Hippocampal formation (tissue), 2 donors: ENCODE measurements around the gene EPS8L3.

ENCODE experiments used
- DNase-seq, 2 donors: peaks; one replicate each; lab custom pipeline; 2025; lab: John Stamatoyannopoulos, UW

The EPS8L3 gene

DNA sequence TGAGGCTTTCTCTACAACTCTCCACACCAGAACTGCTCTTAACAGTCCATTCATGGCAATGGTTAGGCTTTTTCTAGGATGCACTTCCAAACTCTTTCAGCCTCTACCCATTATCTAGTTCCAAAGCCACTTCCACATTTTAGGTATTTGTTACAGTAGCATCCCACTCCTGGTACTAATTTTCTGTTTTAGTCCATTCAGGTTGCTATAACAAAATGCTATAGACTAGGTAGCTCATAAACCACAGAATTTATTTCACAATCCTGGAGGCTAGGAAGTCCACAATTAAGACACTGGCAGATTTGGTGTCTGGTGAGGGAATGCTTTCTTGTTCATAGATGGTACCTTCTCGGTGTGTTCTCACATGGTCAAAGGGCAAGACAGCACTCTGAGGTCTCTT is 17.3 kb upstream of the EPS8L3 start:
- DNase-seq, result no peak

- DNase-seq, result no peak
Measured at GRCh38 chr1:109777980-109778625, 14.4 kb upstream of the EPS8L3 start.

DNA sequence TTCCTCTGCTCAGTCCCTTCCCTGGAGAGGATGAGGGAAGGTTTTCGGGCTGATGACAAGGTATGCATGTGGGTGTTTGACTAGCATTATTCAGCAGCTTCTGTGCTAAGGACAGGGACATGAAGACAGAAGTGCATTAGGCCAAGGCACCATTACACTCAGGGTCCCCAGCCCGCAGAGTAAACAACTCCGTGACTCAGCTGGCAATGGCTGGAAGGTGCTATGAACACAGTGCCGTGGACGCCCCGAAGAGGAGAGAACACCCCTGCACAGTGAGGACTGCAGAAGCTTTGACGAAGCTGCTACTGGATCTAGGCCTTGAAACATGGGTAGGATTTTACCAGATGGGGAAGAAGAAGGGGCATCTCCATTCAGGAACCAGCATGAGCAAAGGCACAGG is 13.7 kb upstream of the EPS8L3 start:
- no peak for DNase-seq

GRCh38 chr1:109776911-109777310 is 13.2 kb upstream of the EPS8L3 start:
- DNase-seq, result peak; percentile 74 to 78

DNA sequence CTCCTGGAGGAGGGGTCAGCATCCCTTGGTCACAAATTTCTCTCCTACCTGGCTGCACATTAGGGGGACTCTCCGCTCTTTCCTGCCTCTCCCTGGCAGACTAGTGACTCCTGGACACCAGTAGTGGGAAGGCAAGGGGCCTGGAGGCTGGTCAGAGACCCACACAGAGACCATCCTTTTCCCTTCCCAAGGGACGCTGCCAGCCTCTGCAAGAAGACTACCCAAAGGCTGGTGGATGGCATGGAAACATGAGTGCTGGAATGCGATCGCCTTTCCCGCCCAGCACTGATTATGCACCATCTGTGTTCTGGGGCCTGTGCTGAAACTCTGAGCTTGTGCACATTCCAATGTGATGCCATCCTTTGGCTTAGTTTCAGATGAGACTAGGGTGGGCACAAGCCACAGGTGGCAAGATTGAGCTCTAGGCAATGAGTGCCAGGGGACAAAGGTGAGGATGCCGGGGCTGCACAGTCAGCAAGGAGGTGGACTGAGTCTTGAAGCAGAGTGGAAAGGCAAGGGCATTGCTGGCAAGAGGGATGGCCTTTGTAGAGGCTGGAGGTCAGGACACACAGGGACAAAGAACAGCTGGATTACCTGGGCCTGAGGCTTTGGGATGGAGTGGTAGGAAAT is 12.6 kb upstream of the EPS8L3 start:
- DNase-seq, result no peak

DNA sequence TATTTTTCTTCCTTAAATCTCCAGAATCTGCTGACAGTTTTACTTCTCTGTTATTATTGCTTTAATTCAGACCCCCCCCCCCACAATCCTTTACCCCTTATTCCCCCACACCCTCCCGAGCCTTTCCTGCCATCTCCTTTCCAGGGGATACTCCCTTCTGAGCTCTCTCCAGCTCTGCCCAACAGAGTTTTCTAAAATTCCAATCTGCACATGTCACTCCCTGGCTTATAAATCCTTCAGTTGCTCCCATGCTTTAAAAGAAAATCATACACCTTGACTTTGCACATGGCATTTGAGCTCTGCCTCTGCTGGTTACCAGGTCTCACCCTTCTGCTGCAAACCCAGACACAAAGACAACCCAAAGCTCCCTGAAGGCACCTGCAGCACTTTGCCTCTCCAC is 11.7 kb upstream of the EPS8L3 start:
- no peak for DNase-seq

DNA sequence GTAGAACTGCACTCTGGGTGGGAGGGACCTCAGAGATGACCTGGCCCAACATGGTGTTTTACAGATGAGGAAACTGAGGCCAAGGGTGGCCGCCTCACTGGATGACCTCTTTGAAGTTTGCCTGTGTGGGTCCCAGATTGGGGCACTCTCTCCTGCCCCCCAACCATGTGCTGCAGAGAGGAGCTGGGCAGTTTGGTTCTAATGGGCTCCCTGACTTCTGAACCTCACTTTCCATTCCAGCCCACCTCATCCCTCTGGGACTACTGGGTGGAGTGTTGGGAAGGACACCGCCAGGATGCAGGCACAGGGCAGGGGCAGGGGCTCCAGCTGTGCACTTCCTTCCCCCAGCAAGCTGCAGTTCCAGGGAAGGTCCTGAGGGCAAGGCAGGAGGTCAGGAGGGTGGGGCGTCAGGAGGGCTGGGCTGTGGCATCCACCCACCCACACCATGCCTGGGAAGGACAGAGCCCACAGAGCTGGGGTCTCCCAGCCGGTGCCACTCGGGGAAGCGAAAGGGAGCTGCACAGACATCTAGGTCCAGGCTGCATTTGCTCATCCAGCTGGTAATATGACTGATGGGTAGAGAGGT is 10.3 kb upstream of the EPS8L3 start:
- no peak for DNase-seq

- DNase-seq, result peak; percentile 72 to 76
Measured at GRCh38 chr1:109773203-109773899, 9.6 kb upstream of the EPS8L3 start.

GRCh38 chr1:109772658-109773202 is 9.0 kb upstream of the EPS8L3 start:
- no peak for DNase-seq

GRCh38 chr1:109771712-109772657 is 8.3 kb upstream of the EPS8L3 start:
- no peak for DNase-seq

DNA sequence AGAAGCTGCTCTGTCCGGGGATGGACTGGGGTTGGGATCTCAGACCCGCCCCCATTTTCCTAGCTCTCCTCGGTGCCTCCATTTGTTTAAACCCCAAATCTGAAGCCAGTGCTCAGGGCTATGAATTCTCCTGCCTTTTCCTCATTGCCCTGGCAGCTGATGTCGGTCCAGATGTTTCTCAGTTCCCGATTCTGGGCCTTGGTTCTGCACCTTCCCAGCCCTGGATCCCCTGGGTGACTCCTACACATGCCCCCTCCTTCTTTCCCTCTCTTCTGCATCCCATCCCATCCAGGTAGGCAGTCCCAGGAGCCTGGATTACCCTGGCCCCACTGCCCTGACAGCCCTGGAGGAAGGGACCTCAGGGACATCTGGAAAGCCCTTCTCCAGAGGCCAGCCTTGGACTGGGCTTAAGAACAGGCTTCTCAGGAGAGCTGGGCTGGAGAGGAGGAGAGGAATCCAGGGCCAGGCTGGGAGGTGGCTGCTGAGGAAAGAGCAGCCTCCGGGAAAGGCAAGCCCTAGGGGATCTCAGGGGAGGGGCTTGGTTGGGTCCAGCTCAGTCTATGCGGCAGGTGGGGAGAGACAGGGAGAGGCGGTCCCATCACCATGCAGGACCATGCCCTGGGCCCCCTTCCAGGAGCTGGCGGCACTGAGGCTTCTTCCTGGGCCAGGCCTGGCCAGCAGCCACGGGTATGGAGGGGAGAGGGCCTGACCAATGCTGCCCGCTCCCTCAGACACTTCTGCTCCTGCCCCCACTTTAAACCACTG is 6.8 kb upstream of the EPS8L3 start:
- DNase-seq, result peak; percentile 58 to 70

GRCh38 chr1:109769330-109770078 is 5.8 kb upstream of the EPS8L3 start:
- DNase-seq, result no peak

DNA sequence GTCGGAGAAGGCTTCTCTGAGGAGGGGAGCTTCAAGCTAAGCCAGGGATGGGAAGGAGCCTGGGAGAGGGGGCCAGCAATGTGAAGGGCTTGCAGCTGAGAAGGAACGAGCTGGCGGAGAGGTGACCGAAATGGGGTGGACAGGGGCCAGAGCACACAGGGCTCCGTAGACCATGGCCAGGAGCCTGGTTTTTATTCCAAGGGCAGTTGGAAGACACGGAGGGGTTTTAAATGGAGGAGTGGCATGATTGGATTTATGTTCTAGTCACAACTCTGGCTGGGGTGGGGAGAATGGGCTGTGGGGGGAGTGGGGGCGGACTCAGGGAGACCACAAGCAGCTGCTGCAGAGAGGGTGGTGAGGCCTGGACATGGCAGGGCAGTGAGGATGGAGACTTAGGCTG is 5.1 kb upstream of the EPS8L3 start:
- no peak for DNase-seq

GRCh38 chr1:109768335-109768650 is 4.6 kb upstream of the EPS8L3 start:
- DNase-seq, result no peak

DNA sequence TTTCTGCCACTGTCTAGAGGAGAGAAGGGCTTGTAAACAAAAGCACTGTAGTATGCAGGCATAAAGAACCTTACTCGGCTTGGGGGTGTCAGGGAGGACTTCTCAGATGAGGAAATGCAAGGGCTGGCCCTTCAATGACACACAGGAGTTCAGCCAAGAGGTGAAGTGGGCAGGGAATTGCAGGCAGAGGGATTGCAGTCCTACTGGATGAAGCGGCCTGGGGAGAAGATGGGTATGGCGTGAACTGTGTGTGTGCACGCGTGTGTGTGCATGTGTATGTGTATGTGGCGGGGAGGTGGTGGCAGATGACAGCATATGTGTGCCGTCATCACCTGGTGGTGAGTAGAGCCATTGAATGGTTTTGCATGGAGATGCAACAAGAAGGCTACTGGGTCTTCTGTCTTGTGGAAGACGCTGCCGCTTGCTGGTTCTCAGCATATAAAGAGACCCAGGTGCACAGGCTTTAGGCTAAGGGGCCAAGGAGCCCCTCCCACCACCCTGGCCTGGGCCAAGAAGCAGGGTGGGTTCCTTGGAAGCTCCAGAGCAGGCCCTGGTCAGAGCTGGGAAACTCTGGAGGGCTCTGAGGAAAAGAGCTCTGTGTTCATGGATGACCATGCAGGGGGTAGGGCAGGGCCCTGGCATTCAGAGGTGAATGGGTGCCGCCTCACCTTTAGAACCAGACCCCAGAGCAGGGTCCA is 4.1 kb upstream of the EPS8L3 start:
- DNase-seq, result no peak

GRCh38 chr1:109766991-109767636 is 3.4 kb upstream of the EPS8L3 start:
- DNase-seq, result peak; percentile 4 to 9

GRCh38 chr1:109765896-109766615 is 2.3 kb upstream of the EPS8L3 start:
- DNase-seq, result no peak

DNA sequence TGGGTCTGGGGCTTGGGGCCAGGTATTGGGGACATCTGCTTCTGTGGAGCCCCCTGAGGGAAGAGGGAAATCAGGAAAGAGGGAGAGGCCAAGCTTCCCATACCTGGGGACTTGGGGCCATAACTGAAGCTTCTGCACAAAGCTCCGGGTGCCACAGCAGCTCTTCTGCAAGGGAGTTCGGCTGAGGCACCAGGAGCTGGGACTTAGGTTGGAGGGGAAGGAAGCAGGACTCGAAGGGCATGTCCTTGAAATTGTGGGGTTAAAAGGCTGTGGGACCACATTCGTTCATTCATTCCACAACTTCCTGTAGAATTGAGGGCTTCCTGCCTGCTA is 1.7 kb upstream of the EPS8L3 start:
- DNase-seq, result no peak
